ENCODE results near the gene RWDD3.

Gene RWDD3

DNA sequence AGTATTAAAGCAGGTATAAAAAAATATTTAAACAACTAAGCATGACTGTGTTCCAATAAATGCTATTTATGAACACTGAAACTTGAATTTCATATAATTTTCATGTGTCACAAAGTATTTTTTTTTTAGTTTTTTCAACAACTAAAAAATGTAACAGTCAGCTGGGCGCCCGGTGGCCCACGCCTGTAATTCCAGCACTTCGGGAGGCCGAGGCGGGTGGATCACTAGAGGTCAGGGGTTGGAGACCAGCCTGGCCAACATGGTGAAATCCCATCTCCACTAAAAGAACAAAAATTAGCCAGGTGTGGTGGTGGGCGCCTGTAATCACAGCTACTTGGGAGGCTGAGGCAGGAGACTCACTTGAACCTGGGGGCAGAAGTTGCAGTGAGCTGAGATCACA, 42.4 kb downstream of the RWDD3 start:
- Histone ChIP-seq H3K4me1 (ENCODE audit: control insufficient read depth, low read depth, low read length) (no peaks in the 10 kb centered on the region), H2BK15ac (replicated peaks; ENCODE audit: low read depth) (no peak overlapping the region)
- no CpG with 5 or more reads among the region's 7 CpGs for WGBS (ENCODE audit: extremely low coverage, insufficient coverage, low lambda C conversion rate)

DNA sequence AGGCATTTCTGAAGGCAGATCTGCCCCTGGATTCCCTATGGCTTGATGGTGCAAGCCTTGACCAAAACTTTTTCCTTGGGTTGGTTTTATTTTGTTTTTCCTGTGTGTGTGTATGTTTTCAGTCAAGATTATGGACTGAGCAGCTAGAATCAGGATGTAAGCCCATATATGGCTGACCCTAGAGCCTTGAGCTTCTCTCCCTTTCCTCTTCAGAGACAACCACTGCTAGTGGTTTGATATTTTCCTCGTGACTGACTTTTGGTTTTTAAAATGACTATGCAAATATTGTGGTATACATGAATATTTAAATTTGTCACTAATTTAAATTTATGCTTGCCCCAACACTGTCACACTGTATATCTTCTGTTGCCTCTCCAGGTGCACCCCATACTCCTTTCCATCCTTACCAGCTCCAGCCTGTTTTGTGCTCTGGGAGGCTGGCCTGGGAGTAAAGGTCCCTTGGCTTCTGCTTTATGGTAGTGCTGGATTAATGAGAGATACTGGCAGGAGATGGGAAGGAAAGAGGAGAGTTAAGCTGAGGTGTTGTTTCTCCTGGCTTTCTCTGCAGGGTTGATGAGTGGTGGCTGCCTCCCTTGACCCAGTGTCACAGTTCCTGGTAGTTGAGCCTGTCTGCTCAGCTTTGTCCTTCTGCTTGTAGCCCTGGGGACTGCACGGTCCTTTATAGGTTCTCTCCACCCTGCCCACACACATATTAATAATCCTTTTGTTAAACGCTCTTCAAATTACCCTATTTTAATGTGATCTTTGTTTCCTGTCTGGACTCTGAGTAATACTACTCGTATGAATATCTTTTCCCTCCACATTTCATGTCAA, 44.4 kb downstream of the RWDD3 start:
- no peak overlapping the region for H3K4me3 ChIP-seq (ENCODE audit: low read length)
- no peak overlapping the region for H2BK5ac ChIP-seq (ENCODE audit: low read length)
- no peak overlapping the region for H2AK5ac ChIP-seq (ENCODE audit: low read length)
- H3K36me3 ChIP-seq (ENCODE audit: control insufficient read depth, insufficient read depth, low read length): no peaks in the 10 kb centered on the region
- H3K27me3 ChIP-seq (ENCODE audit: insufficient read depth, low read length, poor library complexity): no peaks in the 10 kb centered on the region
- no CpG with 5 or more reads among the region's 4 CpGs for WGBS (ENCODE audit: extremely low coverage, insufficient coverage, low lambda C conversion rate)
- no peak overlapping the region for H3K27ac ChIP-seq (ENCODE audit: low read depth, low read length)
- no peak overlapping the region for H3K4me2 ChIP-seq (ENCODE audit: low read length)
- no peak overlapping the region for H3K23ac ChIP-seq (ENCODE audit: low read length)
- H3K9ac ChIP-seq (ENCODE audit: low read length): no peak overlapping the region
- H3K4ac ChIP-seq (ENCODE audit: low read depth, low read length): no peak overlapping the region
- no peaks in the 10 kb centered on the region for H3K79me2 ChIP-seq (ENCODE audit: control insufficient read depth, insufficient read depth, low read length)
- H4K5ac ChIP-seq (ENCODE audit: low read length): no peak overlapping the region
- no peak overlapping the region for H3K56ac ChIP-seq (ENCODE audit: low read length)
- no peak for DNase-seq
- H2BK15ac ChIP-seq (replicated peaks; ENCODE audit: low read depth): no peak overlapping the region
- no peak overlapping the region for H4K8ac ChIP-seq (ENCODE audit: low read depth, low read length)
- H2BK120ac ChIP-seq (ENCODE audit: low read depth, low read length): no peak overlapping the region
- H3K79me1 ChIP-seq (ENCODE audit: low read length): no peaks in the 10 kb centered on the region
- no peak overlapping the region for H3K18ac ChIP-seq (ENCODE audit: low read length)
- H3K4me1 ChIP-seq (ENCODE audit: control insufficient read depth, low read depth, low read length): no peaks in the 10 kb centered on the region

More for the DNA sequence above, 42.4 kb downstream of the RWDD3 start:
- no peak overlapping the region for H2BK120ac ChIP-seq (ENCODE audit: low read depth, low read length)
- DNase-seq: no peak
- no peak overlapping the region for H3K4ac ChIP-seq (ENCODE audit: low read depth, low read length)
- no peaks in the 10 kb centered on the region for H3K79me1 ChIP-seq (ENCODE audit: low read length)
- no peak overlapping the region for H3K18ac ChIP-seq (ENCODE audit: low read length)
- no peak overlapping the region for H3K4me3 ChIP-seq (ENCODE audit: low read length)
- no peaks in the 10 kb centered on the region for H3K36me3 ChIP-seq (ENCODE audit: control insufficient read depth, insufficient read depth, low read length)
- H2BK5ac ChIP-seq (ENCODE audit: low read length): no peak overlapping the region
- H4K5ac ChIP-seq (ENCODE audit: low read length): no peak overlapping the region
- H3K56ac ChIP-seq (ENCODE audit: low read length): no peak overlapping the region
- no peak overlapping the region for H3K23ac ChIP-seq (ENCODE audit: low read length)
- H4K8ac ChIP-seq (ENCODE audit: low read depth, low read length): no peak overlapping the region
- no peaks in the 10 kb centered on the region for H3K27me3 ChIP-seq (ENCODE audit: insufficient read depth, low read length, poor library complexity)
- no peaks in the 10 kb centered on the region for H3K79me2 ChIP-seq (ENCODE audit: control insufficient read depth, insufficient read depth, low read length)
- H3K9ac ChIP-seq (ENCODE audit: low read length): no peak overlapping the region
- H2AK5ac ChIP-seq (ENCODE audit: low read length): no peak overlapping the region
- H3K4me2 ChIP-seq (ENCODE audit: low read length): no peak overlapping the region
- H3K27ac ChIP-seq (ENCODE audit: low read depth, low read length): no peak overlapping the region

DNA sequence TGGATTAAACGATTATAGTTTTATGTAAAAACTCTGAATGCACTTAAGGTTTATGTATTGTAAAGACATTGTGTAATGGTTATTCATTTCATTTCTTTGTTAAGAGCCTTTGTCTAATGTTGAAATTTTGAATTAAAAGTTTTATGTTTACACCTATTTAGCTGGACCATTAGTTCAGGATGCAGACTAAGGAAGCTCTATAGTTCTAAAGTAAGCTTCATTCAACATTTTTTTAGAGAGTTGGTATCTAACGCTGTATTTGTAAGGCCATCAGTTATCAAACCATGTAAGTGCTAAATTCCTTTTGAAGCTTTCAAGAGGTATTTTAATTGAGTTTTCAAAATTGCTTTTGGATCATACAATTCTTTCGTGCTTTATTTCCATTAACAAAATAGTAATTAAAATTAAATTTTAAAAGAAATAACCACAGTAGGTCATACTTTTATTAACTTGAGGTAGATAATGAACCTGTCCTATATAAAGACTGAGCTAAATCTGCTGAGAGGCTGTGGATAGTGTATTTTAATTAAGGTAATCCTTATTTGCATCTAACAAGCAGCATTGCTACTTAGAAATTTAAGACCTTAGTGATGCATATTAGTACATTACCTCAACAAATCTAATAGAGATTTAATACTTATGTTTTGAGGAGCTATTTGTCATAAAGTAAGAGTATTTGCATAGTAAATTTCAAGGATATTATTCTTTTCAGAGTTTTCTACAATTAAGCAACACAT, 47.9 kb downstream of the RWDD3 start:
- no peak overlapping the region for H3K9ac ChIP-seq (ENCODE audit: low read length)
- no peak overlapping the region for H4K5ac ChIP-seq (ENCODE audit: low read length)
- no peaks in the 10 kb centered on the region for H3K27me3 ChIP-seq (ENCODE audit: insufficient read depth, low read length, poor library complexity)
- H3K18ac ChIP-seq (ENCODE audit: low read length): no peak overlapping the region
- no peaks in the 10 kb centered on the region for H3K36me3 ChIP-seq (ENCODE audit: control insufficient read depth, insufficient read depth, low read length)
- no peak overlapping the region for H3K4ac ChIP-seq (ENCODE audit: low read depth, low read length)
- no peak overlapping the region for H2BK5ac ChIP-seq (ENCODE audit: low read length)
- H2AK5ac ChIP-seq (ENCODE audit: low read length): no peak overlapping the region
- H3K4me1 ChIP-seq (ENCODE audit: control insufficient read depth, low read depth, low read length): no peaks in the 10 kb centered on the region
- no peak overlapping the region for H4K8ac ChIP-seq (ENCODE audit: low read depth, low read length)
- DNase-seq: no peak
- no peak overlapping the region for H2BK15ac ChIP-seq (replicated peaks; ENCODE audit: low read depth)
- no peak overlapping the region for H3K56ac ChIP-seq (ENCODE audit: low read length)
- H3K4me3 ChIP-seq (ENCODE audit: low read length): no peak overlapping the region
- WGBS (ENCODE audit: extremely low coverage, insufficient coverage, low lambda C conversion rate): no CpG with 5 or more reads among the region's 3 CpGs
- H2BK120ac ChIP-seq (ENCODE audit: low read depth, low read length): no peak overlapping the region
- H3K27ac ChIP-seq (ENCODE audit: low read depth, low read length): no peak overlapping the region
- H3K79me2 ChIP-seq (ENCODE audit: control insufficient read depth, insufficient read depth, low read length): no peaks in the 10 kb centered on the region
- no peaks in the 10 kb centered on the region for H3K79me1 ChIP-seq (ENCODE audit: low read length)
- H3K23ac ChIP-seq (ENCODE audit: low read length): no peak overlapping the region
- no peak overlapping the region for H3K4me2 ChIP-seq (ENCODE audit: low read length)

DNA sequence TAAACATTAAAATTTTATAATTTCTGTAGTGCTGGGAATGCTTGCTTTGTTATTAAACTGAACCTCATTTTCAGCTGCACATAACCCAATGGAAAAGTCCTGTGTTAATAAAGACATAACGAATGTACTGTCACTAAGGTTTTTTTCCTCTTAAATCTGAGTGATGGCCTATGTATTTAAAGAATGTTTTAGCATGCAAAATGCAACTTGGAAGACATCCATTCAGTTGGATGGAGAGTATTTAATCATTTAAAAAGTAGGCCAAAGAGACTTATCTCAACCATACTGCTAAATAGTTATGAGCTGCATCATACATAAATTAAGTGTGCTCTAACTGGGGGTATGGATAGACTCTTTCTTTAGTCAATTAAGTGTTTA, 48.5 kb downstream of the RWDD3 start:
- Histone ChIP-seq H3K4ac (ENCODE audit: low read depth, low read length) (no peak overlapping the region), H3K4me2 (ENCODE audit: low read length) (no peak overlapping the region), H3K4me1 (ENCODE audit: control insufficient read depth, low read depth, low read length) (no peaks in the 10 kb centered on the region), H3K23ac (ENCODE audit: low read length) (no peak overlapping the region), H2BK15ac (replicated peaks; ENCODE audit: low read depth) (no peak overlapping the region), H3K4me3 (ENCODE audit: low read length) (no peak overlapping the region), H3K36me3 (ENCODE audit: control insufficient read depth, insufficient read depth, low read length) (no peaks in the 10 kb centered on the region), H3K79me1 (ENCODE audit: low read length) (no peaks in the 10 kb centered on the region), H3K56ac (ENCODE audit: low read length) (no peak overlapping the region), H4K8ac (ENCODE audit: low read depth, low read length) (no peak overlapping the region), H3K18ac (ENCODE audit: low read length) (no peak overlapping the region), H4K5ac (ENCODE audit: low read length) (no peak overlapping the region), H3K9ac (ENCODE audit: low read length) (no peak overlapping the region), H2BK5ac (ENCODE audit: low read length) (no peak overlapping the region), H3K27me3 (ENCODE audit: insufficient read depth, low read length, poor library complexity) (no peaks in the 10 kb centered on the region), H2AK5ac (ENCODE audit: low read length) (no peak overlapping the region), H3K79me2 (ENCODE audit: control insufficient read depth, insufficient read depth, low read length) (no peaks in the 10 kb centered on the region), H2BK120ac (ENCODE audit: low read depth, low read length) (no peak overlapping the region), H3K27ac (ENCODE audit: low read depth, low read length) (no peak overlapping the region)
- no peak for DNase-seq
- no CpG with 5 or more reads among the region's 1 CpG for WGBS (ENCODE audit: extremely low coverage, insufficient coverage, low lambda C conversion rate)

DNA sequence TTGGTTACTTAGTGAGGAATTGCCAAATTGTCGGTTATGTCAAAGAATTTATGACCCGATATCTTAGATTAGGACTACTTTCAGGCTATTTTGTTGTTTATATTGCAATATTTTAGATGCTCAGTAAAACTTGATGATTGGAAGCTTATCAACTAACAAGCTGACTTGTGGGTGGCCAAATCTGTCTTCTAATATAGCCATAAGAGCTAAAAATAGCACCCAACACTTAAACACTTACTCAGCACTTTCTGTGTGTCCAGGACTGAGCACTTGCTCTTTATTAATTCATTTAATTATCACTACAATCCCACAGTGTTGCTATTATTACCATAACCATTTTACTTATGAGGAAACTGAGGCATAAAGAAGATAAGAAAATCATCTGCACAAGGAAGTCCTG, 50.4 kb downstream of the RWDD3 start:
- H4K8ac ChIP-seq (ENCODE audit: low read depth, low read length): no peak overlapping the region
- no peak overlapping the region for H2AK5ac ChIP-seq (ENCODE audit: low read length)
- H3K79me1 ChIP-seq (ENCODE audit: low read length): no peaks in the 10 kb centered on the region
- no peaks in the 10 kb centered on the region for H3K27me3 ChIP-seq (ENCODE audit: insufficient read depth, low read length, poor library complexity)
- no peak overlapping the region for H2BK120ac ChIP-seq (ENCODE audit: low read depth, low read length)
- no peak overlapping the region for H3K4ac ChIP-seq (ENCODE audit: low read depth, low read length)
- H3K4me1 ChIP-seq (ENCODE audit: control insufficient read depth, low read depth, low read length): no peaks in the 10 kb centered on the region
- H3K4me3 ChIP-seq (ENCODE audit: low read length): no peak overlapping the region
- no peak overlapping the region for H3K4me2 ChIP-seq (ENCODE audit: low read length)
- no peak overlapping the region for H3K27ac ChIP-seq (ENCODE audit: low read depth, low read length)
- H3K18ac ChIP-seq (ENCODE audit: low read length): no peak overlapping the region
- DNase-seq: no peak
- no CpG with 5 or more reads among the region's 2 CpGs for WGBS (ENCODE audit: extremely low coverage, insufficient coverage, low lambda C conversion rate)
- no peak overlapping the region for H3K23ac ChIP-seq (ENCODE audit: low read length)
- H2BK5ac ChIP-seq (ENCODE audit: low read length): no peak overlapping the region
- no peak overlapping the region for H2BK15ac ChIP-seq (replicated peaks; ENCODE audit: low read depth)
- H3K79me2 ChIP-seq (ENCODE audit: control insufficient read depth, insufficient read depth, low read length): no peaks in the 10 kb centered on the region
- H3K56ac ChIP-seq (ENCODE audit: low read length): no peak overlapping the region
- no peak overlapping the region for H4K5ac ChIP-seq (ENCODE audit: low read length)
- H3K9ac ChIP-seq (ENCODE audit: low read length): no peak overlapping the region
- H3K36me3 ChIP-seq (ENCODE audit: control insufficient read depth, insufficient read depth, low read length): no peaks in the 10 kb centered on the region

Measured in mesendoderm (in vitro differentiated cells).